HG03558 (cell line): ENCODE results near the gene WDR64.
"Not testable (repeated sequence)": the region's sequence is repeated elsewhere in the genome, so short reads cannot be mapped to it uniquely, and the experiment has no call there.

Source experiments
- ATAC-seq: cut with Tn5 transposase; IDR thresholded peaks from one replicate; pipeline ENCODE4 v1.9.1; 2021; ENCODE audit warnings: moderate number of reproducible peaks; ENCODE audit not compliant: unreplicated experiment; ENCODE audit errors: extremely low read depth

Gene WDR64

GRCh38 chr1:241648159-241648558 is 3.9 kb upstream of the WDR64 start:
- ATAC-seq, result no peak

- no peak for ATAC-seq
These were observed 1.9 kb downstream of the WDR64 start for GRCh38 chr1:241654019-241654418.

- no peak for ATAC-seq
These were observed 2.6 kb downstream of the WDR64 start for GRCh38 chr1:241654641-241655040.

- no peak for ATAC-seq
These were observed 6.2 kb downstream of the WDR64 start for GRCh38 chr1:241658081-241658793.

GRCh38 chr1:241659016-241659415 is 6.9 kb downstream of the WDR64 start:
- ATAC-seq, result not testable (repeated sequence)

- no peak for ATAC-seq
These were observed 8.4 kb downstream of the WDR64 start for GRCh38 chr1:241660424-241660972.

GRCh38 chr1:241666419-241666818 is 14.3 kb downstream of the WDR64 start:
- no peak for ATAC-seq

- no peak for ATAC-seq
These were observed 20.2 kb downstream of the WDR64 start for GRCh38 chr1:241672301-241672700.

- no peak for ATAC-seq
These were observed 22.8 kb downstream of the WDR64 start for GRCh38 chr1:241674805-241675384.

- ATAC-seq, result no peak
These were observed 23.9 kb downstream of the WDR64 start for GRCh38 chr1:241675983-241676382.

- ATAC-seq, result peak; percentile 89
These were observed 25.1 kb downstream of the WDR64 start for GRCh38 chr1:241677201-241677600.

GRCh38 chr1:241678536-241678935 is 26.5 kb downstream of the WDR64 start:
- no peak for ATAC-seq

- no peak for ATAC-seq
These were observed 27.3 kb downstream of the WDR64 start for GRCh38 chr1:241679404-241679803.

GRCh38 chr1:241679961-241680360 is 27.9 kb downstream of the WDR64 start:
- no peak for ATAC-seq

- not testable (repeated sequence) for ATAC-seq
These were observed 29.9 kb downstream of the WDR64 start for GRCh38 chr1:241681861-241682448.

- ATAC-seq, result no peak
These were observed 30.8 kb downstream of the WDR64 start for GRCh38 chr1:241682921-241683320.

GRCh38 chr1:241684108-241684507 is 32.0 kb downstream of the WDR64 start:
- ATAC-seq, result no peak

GRCh38 chr1:241688940-241689368 is 36.9 kb downstream of the WDR64 start:
- ATAC-seq, result no peak

- no peak for ATAC-seq
These were observed 43.4 kb downstream of the WDR64 start for GRCh38 chr1:241695246-241696171.

- ATAC-seq, result no peak
These were observed 44.2 kb downstream of the WDR64 start for GRCh38 chr1:241696172-241696814.
